Peyer's patch (tissue), 4 donors: Measurements from ENCODE around the gene CPLANE2.

ENCODE experiments used
- CTCF ChIP-seq, 6 experiments: fragments of 450-650 bp in 4 of 6; fragments of 200-600 bp in 2 of 6; sonication (generic) in 1 of 6; IDR thresholded peaks; one replicate each; pipeline ENCODE4 v1.5.1; 2017 to 2019; ENCODE audit warnings: antibody characterized with exemption in 6 of 6, mild to moderate bottlenecking in 3 of 6, moderate library complexity in 1 of 6
- POLR2A ChIP-seq, 2 donors: fragments of 450-650 bp; IDR thresholded peaks; one replicate each; pipeline ENCODE4 v1.5.1; 2017; ENCODE audit warnings: antibody characterized with exemption in 2 of 2, mild to moderate bottlenecking in 2 of 2, moderate library complexity in 2 of 2

DNA sequence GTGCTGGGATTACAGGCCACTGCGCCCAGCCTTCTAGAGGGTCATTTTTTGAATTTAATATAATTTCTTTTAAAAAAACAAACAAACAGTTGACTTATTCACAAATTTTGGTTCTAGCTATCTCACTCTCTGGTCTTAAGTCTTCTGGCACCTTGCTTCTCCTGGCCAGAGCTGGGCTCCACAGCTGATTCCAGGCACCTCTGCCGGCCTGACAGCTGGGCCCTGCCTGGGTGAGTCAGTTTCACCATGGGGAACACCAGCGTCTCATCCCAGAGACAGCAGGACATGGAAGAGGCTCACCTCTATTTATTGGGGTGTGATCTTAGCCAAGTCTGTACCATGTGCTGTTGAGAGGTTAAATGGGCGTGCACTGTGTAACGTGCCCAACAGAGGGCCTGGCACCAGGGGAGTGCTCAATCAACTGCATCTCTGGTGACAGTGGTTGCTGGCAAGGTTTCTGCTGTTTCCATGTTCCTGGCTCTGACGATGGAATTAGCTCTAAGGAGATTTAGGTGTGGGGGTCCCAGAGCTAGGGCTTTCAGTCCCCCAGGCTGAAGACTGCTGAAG is 956 bp downstream of the CPLANE2 start:
- TF ChIP-seq CTCF (IDR thresholded peaks at IDR 0.05) (peak; percentile 2 to 54 (median 42)), POLR2A (IDR thresholded peaks at IDR 0.05) (peak in 1 of 2 donors; percentile 9)
